Measurements from ENCODE around the gene GPLD1.

The GPLD1 gene

DNA sequence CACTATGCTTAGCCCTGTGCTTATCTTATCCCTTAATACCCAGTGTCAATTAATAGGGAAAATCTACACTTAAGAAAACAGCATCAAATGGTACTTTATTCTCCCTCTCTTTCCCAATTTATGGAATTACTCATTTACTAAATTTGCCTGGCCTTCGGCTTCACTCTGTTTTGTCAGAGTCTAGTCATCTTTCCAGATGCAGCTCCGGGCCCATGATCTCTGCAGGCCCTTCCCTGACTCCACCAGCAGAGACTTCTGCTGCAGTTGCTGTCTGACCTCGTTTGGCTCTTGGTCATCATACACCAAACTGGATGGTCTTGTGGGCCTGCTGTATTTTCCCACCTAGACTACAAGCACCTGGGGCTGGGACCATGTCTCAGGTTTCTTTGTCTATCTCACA lies 59.3 kb downstream of the GPLD1 start:
- H3K4me1 ChIP-seq (ENCODE audit: control insufficient read depth in 2 of 2, insufficient read depth in 1 of 2, low read depth in 1 of 2, low read length in 2 of 2) = no peaks in the 10 kb centered on the region
- H3K4me3 ChIP-seq (ENCODE audit: low read length in 2 of 2) = no peak overlapping the region
- no peak overlapping the region for H2BK12ac ChIP-seq (ENCODE audit: low read length)
- H3K23ac ChIP-seq (ENCODE audit: low read depth, low read length, poor library complexity) = no peak overlapping the region
- no peak overlapping the region for H2BK5ac ChIP-seq (ENCODE audit: low read length)
- H3K9ac ChIP-seq (ENCODE audit: low read depth, low read length, poor library complexity) = no peak overlapping the region
- no peak overlapping the region for H3K18ac ChIP-seq (ENCODE audit: low read length)
- H4K91ac ChIP-seq (ENCODE audit: low read depth, low read length, poor library complexity) = no peak overlapping the region
- H2AFZ ChIP-seq (ENCODE audit: low read length) = no peak overlapping the region
- no peaks in the 10 kb centered on the region for H3K79me1 ChIP-seq (ENCODE audit: low read depth, low read length)
- H3K36me3 ChIP-seq (replicated peaks in 1 of 2; ENCODE audit: control insufficient read depth in 2 of 2, insufficient read depth in 2 of 2, low read length in 2 of 2) = peaks cover 0 to 38% of the 10 kb centered on the region in 2 donors
- no peak overlapping the region for H2BK15ac ChIP-seq (ENCODE audit: low read length)
- no peaks in the 10 kb centered on the region for H3K27me3 ChIP-seq (ENCODE audit: control insufficient read depth in 3 of 3, insufficient read depth in 3 of 3, low read depth in 1 of 3, low read length in 3 of 3)
- H3K4me2 ChIP-seq (ENCODE audit: insufficient read depth, low read length, poor library complexity, severe bottlenecking) = no peak overlapping the region
- H3K27ac ChIP-seq (replicated peaks; ENCODE audit: low read length) = no peak overlapping the region
- WGBS, 2 donors (ENCODE audit: extremely low coverage in 2 of 2, insufficient read length in 2 of 2, insufficient replicate concordance in 1 of 2) = no CpG with 5 or more reads among the region's 3 CpGs
- no peaks in the 10 kb centered on the region for H3K9me3 ChIP-seq (replicated peaks in 1 of 2; ENCODE audit: control insufficient read depth in 2 of 2, insufficient read depth in 1 of 2, low read depth in 1 of 2, low read length in 2 of 2)
- no peak overlapping the region for H2BK120ac ChIP-seq (ENCODE audit: low read depth, low read length)
- no peak overlapping the region for H4K8ac ChIP-seq (ENCODE audit: low read depth, low read length)
- no peak for DNase-seq (ENCODE audit: low spot score)
- H2AK5ac ChIP-seq (ENCODE audit: low read depth, low read length) = no peak overlapping the region
- H3K4ac ChIP-seq (ENCODE audit: low read length) = no peak overlapping the region
- no peak overlapping the region for H3K14ac ChIP-seq (ENCODE audit: low read length)

GRCh38 chr6:24429146-24429545 lies 60.2 kb downstream of the GPLD1 start:
- Histone ChIP-seq H2BK15ac (ENCODE audit: low read length) (no peak overlapping the region), H2AFZ (ENCODE audit: low read length) (no peak overlapping the region), H3K18ac (ENCODE audit: low read length) (no peak overlapping the region), H3K4me2 (ENCODE audit: insufficient read depth, low read length, poor library complexity, severe bottlenecking) (no peak overlapping the region), H3K27me3 (ENCODE audit: control insufficient read depth in 3 of 3, insufficient read depth in 3 of 3, low read depth in 1 of 3, low read length in 3 of 3) (no peaks in the 10 kb centered on the region), H3K79me1 (ENCODE audit: low read depth, low read length) (no peaks in the 10 kb centered on the region), H4K91ac (ENCODE audit: low read depth, low read length, poor library complexity) (no peak overlapping the region), H3K4me1 (ENCODE audit: control insufficient read depth in 2 of 2, insufficient read depth in 1 of 2, low read depth in 1 of 2, low read length in 2 of 2) (no peaks in the 10 kb centered on the region), H3K4me3 (ENCODE audit: low read length in 2 of 2) (no peak overlapping the region), H3K23ac (ENCODE audit: low read depth, low read length, poor library complexity) (no peak overlapping the region), H2BK12ac (ENCODE audit: low read length) (no peak overlapping the region), H2AK5ac (ENCODE audit: low read depth, low read length) (no peak overlapping the region), H3K4ac (ENCODE audit: low read length) (no peak overlapping the region), H3K9me3 (replicated peaks in 1 of 2; ENCODE audit: control insufficient read depth in 2 of 2, insufficient read depth in 1 of 2, low read depth in 1 of 2, low read length in 2 of 2) (no peaks in the 10 kb centered on the region), H3K9ac (ENCODE audit: low read depth, low read length, poor library complexity) (no peak overlapping the region), H3K27ac (replicated peaks; ENCODE audit: low read length) (no peak overlapping the region), H4K8ac (ENCODE audit: low read depth, low read length) (no peak overlapping the region), H3K14ac (ENCODE audit: low read length) (no peak overlapping the region), H2BK120ac (ENCODE audit: low read depth, low read length) (no peak overlapping the region), H2BK5ac (ENCODE audit: low read length) (no peak overlapping the region), H3K36me3 (replicated peaks in 1 of 2; ENCODE audit: control insufficient read depth in 2 of 2, insufficient read depth in 2 of 2, low read length in 2 of 2) (peaks cover 4 to 48% of the 10 kb centered on the region in 2 donors)
- no peak for DNase-seq (ENCODE audit: low spot score)
- no CpG with 5 or more reads among the region's 3 CpGs for WGBS, 2 donors (ENCODE audit: extremely low coverage in 2 of 2, insufficient read length in 2 of 2, insufficient replicate concordance in 1 of 2)

DNA sequence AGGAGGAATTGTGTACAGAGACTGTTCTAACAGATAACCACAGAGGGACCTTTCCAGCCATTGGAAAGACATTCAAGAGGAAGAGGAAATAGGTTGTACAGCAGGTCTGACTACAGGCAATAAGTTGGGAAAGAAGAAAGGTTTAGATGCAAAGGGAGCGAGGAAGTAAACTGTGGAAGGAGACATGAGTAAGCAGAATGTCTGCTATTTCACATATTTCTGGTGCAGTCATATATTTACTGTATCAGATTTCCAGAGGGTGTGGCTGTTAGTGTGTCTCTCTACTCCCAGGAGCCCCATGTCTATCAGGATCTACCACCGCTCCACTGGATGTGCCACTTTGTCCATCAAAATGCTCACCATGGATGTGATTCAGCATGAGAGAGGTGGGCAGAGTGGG lies 60.8 kb downstream of the GPLD1 start:
- no peak overlapping the region for H3K9ac ChIP-seq (ENCODE audit: low read depth, low read length, poor library complexity)
- H3K18ac ChIP-seq (ENCODE audit: low read length) = no peak overlapping the region
- no peak overlapping the region for H3K4me3 ChIP-seq (ENCODE audit: low read length in 2 of 2)
- no peak overlapping the region for H3K4ac ChIP-seq (ENCODE audit: low read length)
- WGBS, 2 donors (ENCODE audit: extremely low coverage in 2 of 2, insufficient read length in 2 of 2, insufficient replicate concordance in 1 of 2) = no CpG with 5 or more reads among the region's 2 CpGs
- DNase-seq (ENCODE audit: low spot score) = no peak
- H2BK120ac ChIP-seq (ENCODE audit: low read depth, low read length) = no peak overlapping the region
- H3K79me1 ChIP-seq (ENCODE audit: low read depth, low read length) = no peaks in the 10 kb centered on the region
- no peak overlapping the region for H2AK5ac ChIP-seq (ENCODE audit: low read depth, low read length)
- H3K36me3 ChIP-seq (replicated peaks in 1 of 2; ENCODE audit: control insufficient read depth in 2 of 2, insufficient read depth in 2 of 2, low read length in 2 of 2) = peaks cover 4 to 53% of the 10 kb centered on the region in 2 donors
- H2BK15ac ChIP-seq (ENCODE audit: low read length) = no peak overlapping the region
- H4K91ac ChIP-seq (ENCODE audit: low read depth, low read length, poor library complexity) = no peak overlapping the region
- H3K4me1 ChIP-seq (ENCODE audit: control insufficient read depth in 2 of 2, insufficient read depth in 1 of 2, low read depth in 1 of 2, low read length in 2 of 2) = no peaks in the 10 kb centered on the region
- H3K4me2 ChIP-seq (ENCODE audit: insufficient read depth, low read length, poor library complexity, severe bottlenecking) = no peak overlapping the region
- no peak overlapping the region for H3K23ac ChIP-seq (ENCODE audit: low read depth, low read length, poor library complexity)
- no peaks in the 10 kb centered on the region for H3K9me3 ChIP-seq (replicated peaks in 1 of 2; ENCODE audit: control insufficient read depth in 2 of 2, insufficient read depth in 1 of 2, low read depth in 1 of 2, low read length in 2 of 2)
- no peaks in the 10 kb centered on the region for H3K27me3 ChIP-seq (ENCODE audit: control insufficient read depth in 3 of 3, insufficient read depth in 3 of 3, low read depth in 1 of 3, low read length in 3 of 3)
- no peak overlapping the region for H4K8ac ChIP-seq (ENCODE audit: low read depth, low read length)
- no peak overlapping the region for H2BK12ac ChIP-seq (ENCODE audit: low read length)
- H2AFZ ChIP-seq (ENCODE audit: low read length) = no peak overlapping the region
- H2BK5ac ChIP-seq (ENCODE audit: low read length) = no peak overlapping the region
- H3K14ac ChIP-seq (ENCODE audit: low read length) = no peak overlapping the region
- no peak overlapping the region for H3K27ac ChIP-seq (replicated peaks; ENCODE audit: low read length)

GRCh38 chr6:24426729-24427446 lies 62.5 kb downstream of the GPLD1 start:
- H3K36me3 ChIP-seq (replicated peaks in 1 of 2; ENCODE audit: control insufficient read depth in 2 of 2, insufficient read depth in 2 of 2, low read length in 2 of 2) = peaks cover 10 to 69% of the 10 kb centered on the region in 2 donors
- no peak overlapping the region for H2AK5ac ChIP-seq (ENCODE audit: low read depth, low read length)
- no peaks in the 10 kb centered on the region for H3K27me3 ChIP-seq (ENCODE audit: control insufficient read depth in 3 of 3, insufficient read depth in 3 of 3, low read depth in 1 of 3, low read length in 3 of 3)
- no peak overlapping the region for H3K18ac ChIP-seq (ENCODE audit: low read length)
- WGBS, 2 donors (ENCODE audit: extremely low coverage in 2 of 2, insufficient read length in 2 of 2, insufficient replicate concordance in 1 of 2) = no CpG with 5 or more reads among the region's 10 CpGs
- H3K9ac ChIP-seq (ENCODE audit: low read depth, low read length, poor library complexity) = no peak overlapping the region
- no peak overlapping the region for H3K14ac ChIP-seq (ENCODE audit: low read length)
- H3K27ac ChIP-seq (replicated peaks; ENCODE audit: low read length) = no peak overlapping the region
- H2AFZ ChIP-seq (ENCODE audit: low read length) = no peak overlapping the region
- H3K23ac ChIP-seq (ENCODE audit: low read depth, low read length, poor library complexity) = no peak overlapping the region
- H3K4me2 ChIP-seq (ENCODE audit: insufficient read depth, low read length, poor library complexity, severe bottlenecking) = no peak overlapping the region
- no peak overlapping the region for H3K4ac ChIP-seq (ENCODE audit: low read length)
- no peak overlapping the region for H2BK5ac ChIP-seq (ENCODE audit: low read length)
- H3K4me1 ChIP-seq (ENCODE audit: control insufficient read depth in 2 of 2, insufficient read depth in 1 of 2, low read depth in 1 of 2, low read length in 2 of 2) = no peaks in the 10 kb centered on the region
- no peaks in the 10 kb centered on the region for H3K79me1 ChIP-seq (ENCODE audit: low read depth, low read length)
- no peak overlapping the region for H2BK12ac ChIP-seq (ENCODE audit: low read length)
- no peak overlapping the region for H2BK15ac ChIP-seq (ENCODE audit: low read length)
- no peaks in the 10 kb centered on the region for H3K9me3 ChIP-seq (replicated peaks in 1 of 2; ENCODE audit: control insufficient read depth in 2 of 2, insufficient read depth in 1 of 2, low read depth in 1 of 2, low read length in 2 of 2)
- DNase-seq (ENCODE audit: low spot score) = no peak
- H4K91ac ChIP-seq (ENCODE audit: low read depth, low read length, poor library complexity) = no peak overlapping the region
- H2BK120ac ChIP-seq (ENCODE audit: low read depth, low read length) = no peak overlapping the region
- no peak overlapping the region for H4K8ac ChIP-seq (ENCODE audit: low read depth, low read length)
- H3K4me3 ChIP-seq (ENCODE audit: low read length in 2 of 2) = no peak overlapping the region

Measured in neuronal stem cell (in vitro differentiated cells).